HG03378 (cell line): ENCODE measurements around the gene KCNQ1OT1.
A peak's percentile ranks its signal among the peaks of the same experiment; 100 is the strongest.

Experiments used
- ATAC-seq: cut with Tn5 transposase; IDR thresholded peaks from one replicate; pipeline ENCODE4 v1.9.1; 2021; ENCODE audit warnings: mild to moderate bottlenecking, moderate library complexity; ENCODE audit not compliant: unreplicated experiment

KCNQ1OT1 gene

DNA sequence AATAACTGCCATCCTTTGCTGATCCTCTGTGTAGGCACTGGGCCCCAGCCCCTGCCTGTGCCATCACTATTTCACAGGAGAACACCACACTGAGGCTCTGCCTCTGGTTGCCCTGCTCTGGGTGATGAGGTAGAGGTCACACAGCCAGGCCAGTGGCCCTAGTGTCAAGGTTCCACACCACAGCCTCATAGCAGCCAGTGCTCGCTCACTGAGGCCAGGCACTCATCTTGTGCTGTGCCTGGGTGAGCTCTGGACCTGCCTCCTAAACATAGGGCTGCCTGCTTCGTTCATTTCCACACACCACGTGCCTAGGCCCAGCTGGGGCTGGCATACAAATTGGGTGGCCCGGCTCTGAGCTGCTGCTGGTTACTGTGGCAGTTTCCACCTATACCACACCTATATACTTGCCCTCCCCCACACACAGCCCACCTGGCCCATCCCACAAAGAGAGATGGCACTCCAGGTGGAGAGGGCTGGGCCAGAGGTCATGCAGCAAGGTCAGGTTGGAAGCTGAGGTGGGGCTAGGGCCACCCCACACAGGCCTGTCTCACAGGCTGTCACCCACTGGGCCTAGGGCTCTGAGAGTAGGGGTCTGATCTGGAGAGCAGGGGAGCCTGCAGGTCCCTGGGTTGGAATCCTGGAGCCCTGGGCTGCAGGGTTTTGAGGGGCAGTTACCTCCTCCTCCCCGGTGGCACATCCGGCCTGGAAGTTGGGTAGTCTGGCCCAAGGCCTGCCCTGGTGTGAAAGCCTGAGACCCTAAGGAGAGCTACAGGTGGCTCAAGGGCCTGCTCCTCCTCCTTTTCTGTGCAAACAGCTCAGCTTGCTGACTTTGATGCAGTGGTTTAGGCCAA is 11.2 kb downstream of the KCNQ1OT1 start:
- ATAC-seq: no peak

DNA sequence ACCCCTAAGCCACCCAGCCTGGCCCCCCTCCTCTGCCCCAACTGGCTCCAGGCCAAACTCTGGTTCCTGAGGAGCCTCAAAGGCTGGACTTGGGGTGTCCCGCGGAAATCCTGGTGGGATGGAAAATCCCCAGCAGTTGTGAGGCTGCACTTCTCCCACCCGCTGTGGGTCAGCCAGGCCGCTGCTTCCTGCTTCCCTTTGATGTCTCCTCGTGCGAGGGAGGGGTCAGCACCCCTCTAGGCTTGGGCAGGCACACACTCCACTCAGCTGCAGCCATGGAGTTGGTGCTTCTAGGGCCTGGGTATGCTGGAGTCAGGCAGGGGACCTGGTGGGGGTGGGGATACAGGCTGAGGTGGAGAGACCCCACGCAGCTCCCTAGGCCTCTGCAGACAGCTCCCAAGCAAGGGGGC is 12.0 kb downstream of the KCNQ1OT1 start:
- ATAC-seq: no peak

- ATAC-seq: no peak
Observed at GRCh38 chr11:2687223-2687530, 12.6 kb downstream of the KCNQ1OT1 start.

DNA sequence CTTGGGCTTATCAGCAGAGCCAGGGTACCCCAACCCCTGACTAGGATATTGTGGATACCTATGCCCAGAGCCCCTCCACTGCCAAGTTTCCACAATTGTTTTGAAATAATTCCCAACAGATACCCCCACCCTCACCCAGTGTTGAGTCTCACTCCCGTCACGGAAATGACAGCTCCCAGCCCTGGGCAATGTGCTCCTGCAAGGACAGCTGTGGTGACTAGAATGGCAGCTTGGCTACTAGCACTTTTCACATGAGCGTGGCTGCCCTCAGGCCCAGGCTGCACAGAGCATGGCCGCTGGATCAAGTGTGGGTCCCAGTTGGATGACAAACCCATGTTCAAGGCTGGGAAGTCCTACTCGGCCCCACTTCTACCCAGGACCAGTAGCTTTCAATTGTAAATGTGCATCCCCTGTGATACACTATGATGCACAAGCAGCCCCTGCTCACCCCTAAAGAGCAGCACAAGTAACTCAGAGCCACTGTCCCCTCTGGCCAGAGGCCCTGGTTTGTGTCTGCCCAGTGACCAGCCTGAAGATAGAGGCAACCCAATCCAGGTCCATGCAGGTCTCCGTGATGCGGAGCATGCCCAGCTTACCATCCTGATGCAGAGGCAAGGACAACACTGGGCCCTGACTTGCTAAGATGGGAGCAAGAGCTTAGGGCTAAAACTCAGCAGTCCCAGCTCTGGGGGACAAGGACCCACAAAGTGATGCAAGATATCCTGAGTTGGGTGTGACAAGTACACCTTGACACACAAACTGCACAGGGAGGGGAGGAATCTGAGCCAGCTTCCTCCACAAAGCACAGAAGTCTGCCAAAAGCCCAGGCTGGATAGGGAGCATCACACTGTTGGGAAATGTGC is 13.2 kb downstream of the KCNQ1OT1 start:
- ATAC-seq: no peak

GRCh38 chr11:2685566-2686359 is 14.0 kb downstream of the KCNQ1OT1 start:
- ATAC-seq: no peak

DNA sequence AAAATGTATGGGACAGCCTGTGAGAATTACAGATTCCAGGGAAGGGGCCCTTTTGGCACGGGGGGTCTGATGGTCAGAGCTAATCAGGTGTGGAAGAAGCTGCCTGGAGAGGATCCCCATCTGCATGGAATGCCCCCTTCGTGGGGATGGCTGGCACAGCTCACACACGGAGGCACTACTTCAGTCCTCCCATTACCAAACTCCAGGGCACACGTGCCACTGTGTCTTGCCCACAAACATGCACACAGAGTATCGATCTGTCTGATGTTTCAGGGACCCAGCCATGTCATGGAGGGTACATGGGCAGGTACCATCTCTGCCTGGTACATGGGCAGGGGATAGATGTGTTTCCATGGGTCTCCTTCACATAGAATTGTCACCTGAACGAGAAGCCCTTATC is 14.7 kb downstream of the KCNQ1OT1 start:
- no peak for ATAC-seq

DNA sequence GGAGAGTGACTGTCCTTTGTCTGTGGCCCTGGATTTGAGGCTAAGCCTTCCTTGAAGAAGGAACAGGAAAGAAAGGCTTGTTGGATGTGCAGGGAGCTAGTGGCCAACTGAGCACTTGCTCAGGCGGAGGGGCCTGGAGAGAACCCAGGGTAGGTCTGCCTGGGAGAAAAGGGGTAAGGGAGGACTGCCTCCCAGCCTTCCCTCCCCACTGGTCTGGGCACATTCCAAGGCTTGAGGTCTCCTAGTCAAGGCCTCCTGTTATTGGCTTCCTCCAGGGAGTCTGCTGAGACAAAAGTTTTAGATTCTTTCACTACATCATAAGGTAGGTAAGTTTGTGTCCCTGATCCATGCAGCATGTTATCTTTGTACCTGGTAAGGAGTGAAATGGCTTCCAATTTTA is 15.2 kb downstream of the KCNQ1OT1 start:
- no peak for ATAC-seq

- ATAC-seq: no peak
Observed at GRCh38 chr11:2683806-2684205, 16.0 kb downstream of the KCNQ1OT1 start.

- ATAC-seq: no peak
Observed at GRCh38 chr11:2681408-2682145, 18.2 kb downstream of the KCNQ1OT1 start.

DNA sequence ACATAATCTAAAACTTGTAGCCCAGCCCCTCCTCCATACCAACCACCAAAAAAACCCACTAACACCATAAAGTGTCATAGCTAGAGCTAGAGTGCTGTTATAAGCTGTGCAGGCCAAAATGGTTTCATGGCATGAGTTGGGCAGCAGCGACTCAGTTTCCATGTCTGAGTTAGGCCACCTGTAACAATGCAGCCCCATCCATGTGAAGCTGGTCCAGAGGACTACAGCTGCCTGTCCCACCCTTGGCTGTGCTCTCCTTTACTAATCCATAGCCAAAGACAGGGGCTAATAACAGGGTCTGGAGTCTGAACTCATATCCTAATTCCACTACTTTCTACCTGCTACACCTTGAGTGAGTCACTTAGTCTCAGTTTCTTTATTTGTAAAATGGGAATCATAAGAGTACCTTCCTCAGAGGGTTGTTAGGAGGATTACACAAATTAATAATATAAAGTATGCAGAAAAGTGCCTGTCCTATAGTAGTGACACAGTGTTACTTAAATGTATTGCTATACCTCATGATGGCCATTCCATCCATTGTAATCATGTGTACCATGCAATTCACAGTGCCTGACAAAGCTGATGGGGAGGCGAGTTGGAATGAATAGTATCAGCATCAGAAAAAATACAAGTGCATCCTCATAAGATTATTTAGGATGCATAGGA is 20.6 kb downstream of the KCNQ1OT1 start:
- ATAC-seq: no peak

DNA sequence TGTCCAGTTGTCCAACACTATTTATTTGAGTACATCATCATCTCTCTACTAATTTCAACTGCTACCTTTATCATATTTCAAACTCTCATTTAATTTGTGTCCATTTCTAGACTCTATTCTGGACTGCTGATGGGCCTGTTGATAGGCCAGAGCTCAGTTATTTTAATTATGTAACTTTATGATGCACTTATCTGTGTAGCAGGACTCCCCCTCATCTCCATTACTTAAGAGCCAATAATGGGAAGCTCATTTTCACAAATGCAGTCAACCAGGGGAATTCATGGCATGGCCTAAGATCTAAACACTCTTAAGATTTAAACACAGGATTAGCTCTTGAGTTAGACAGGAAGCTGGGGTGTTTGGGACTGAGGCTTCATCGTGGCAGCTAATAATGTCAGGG is 21.4 kb downstream of the KCNQ1OT1 start:
- no peak for ATAC-seq

DNA sequence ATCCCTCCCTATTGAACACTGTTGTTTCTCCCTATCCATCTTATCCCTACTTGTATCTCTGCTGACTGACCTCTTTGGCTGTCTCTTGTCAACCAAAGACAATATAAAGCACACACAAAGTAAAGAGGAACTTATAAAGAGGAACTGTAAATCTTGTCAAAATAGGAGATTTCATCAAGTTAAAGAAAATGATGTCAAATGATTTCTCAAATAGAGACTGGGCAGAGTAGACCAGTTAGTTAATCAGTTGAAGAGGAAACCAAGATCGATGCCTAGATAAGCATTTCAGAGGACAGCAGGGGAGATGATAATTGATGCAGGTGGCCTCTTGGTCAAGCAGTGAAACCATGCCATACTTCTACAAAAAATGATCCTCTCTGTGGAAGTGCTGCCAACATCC is 22.7 kb downstream of the KCNQ1OT1 start:
- peak; percentile 57 for ATAC-seq

DNA sequence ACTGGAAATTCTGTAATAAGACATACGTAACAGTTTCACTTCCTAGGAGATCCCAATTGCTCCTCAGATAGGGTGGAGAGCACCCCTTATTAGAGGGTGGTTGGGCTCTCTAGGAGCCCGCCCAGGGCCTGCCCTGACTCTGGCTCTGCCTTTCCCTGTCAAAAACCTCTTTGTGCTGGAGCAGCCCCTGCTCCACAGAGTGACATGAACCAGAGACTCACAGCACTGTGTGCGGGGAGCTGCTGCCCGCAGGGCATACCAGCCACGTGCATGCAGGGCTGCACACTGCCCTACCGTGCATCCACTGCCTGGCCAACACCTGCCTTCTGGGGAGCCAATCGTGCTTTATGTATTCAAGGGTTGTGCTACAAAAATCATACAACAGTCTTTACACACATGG is 24.3 kb downstream of the KCNQ1OT1 start:
- no peak for ATAC-seq

GRCh38 chr11:2674658-2675131 is 25.1 kb downstream of the KCNQ1OT1 start:
- ATAC-seq: no peak

DNA sequence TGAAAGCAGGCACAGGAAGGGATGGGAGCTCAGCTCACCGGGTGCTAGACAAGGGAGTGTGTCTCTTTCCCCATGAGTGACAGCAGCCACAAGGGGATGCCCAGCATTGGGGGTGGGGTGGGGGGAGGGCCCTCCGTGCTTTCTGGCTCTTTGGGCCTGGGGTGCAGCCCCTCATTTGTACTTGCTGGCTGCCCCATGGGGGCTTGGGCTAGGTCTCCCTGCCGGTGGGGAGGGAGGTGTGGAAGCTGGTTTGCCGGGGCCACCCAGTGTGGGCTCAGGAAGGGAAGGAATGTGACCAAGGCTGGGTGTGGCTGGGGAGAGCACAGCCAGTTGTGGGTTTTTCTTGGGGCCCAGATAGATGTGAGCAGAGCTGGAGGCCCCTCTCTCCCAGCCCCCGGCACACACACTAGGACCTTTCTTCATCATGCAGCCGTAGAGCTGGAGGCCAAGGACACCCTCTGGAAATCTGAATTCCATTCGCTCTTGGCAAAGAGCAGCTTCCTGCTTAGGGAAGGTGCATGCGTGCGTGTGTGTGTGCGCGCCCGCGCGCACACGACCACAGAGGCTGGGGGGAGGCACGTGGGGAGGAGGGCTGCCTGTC is 25.8 kb downstream of the KCNQ1OT1 start:
- ATAC-seq: no peak

GRCh38 chr11:2673250-2673610 is 26.6 kb downstream of the KCNQ1OT1 start:
- no peak for ATAC-seq

GRCh38 chr11:2672553-2673249 is 27.1 kb downstream of the KCNQ1OT1 start:
- ATAC-seq: no peak

GRCh38 chr11:2671748-2672147 is 28.0 kb downstream of the KCNQ1OT1 start:
- ATAC-seq: no peak

DNA sequence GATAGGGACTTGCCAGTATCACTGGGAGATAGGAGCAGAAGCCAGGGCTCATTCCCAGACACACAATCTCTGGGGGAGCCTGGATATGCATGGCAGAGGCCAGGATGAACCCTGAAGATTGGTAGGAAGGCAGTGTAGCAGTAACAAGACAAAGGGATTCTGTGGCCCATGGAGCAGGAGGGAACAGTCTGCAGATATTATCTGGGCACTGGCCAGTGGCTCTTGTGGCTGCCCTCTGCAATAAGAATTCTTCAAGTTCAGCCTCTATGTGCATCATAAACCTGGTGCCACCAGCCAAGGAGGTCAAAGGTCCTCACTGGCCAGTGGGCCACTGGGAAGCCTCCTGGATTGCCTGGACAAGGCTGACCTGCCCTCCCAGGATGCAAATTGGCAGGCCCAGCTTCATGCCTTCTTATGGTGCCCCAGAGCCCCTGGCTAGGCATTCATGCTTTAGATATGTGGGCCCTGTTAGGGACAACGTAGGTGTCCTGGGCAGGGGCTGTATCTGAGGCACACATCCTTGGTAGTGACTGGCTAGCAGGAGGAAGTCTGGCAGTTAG is 29.2 kb downstream of the KCNQ1OT1 start:
- no peak for ATAC-seq
